ELF-1 (cell line): ENCODE measurements around the gene BRI3.
A peak's percentile ranks its signal among the peaks of the same experiment; 100 is the strongest.

Experiments used
- DNase-seq: peaks from one replicate; pipeline ENCODE4 v3.0.0-alpha.2; 2016; ENCODE audit warnings: low read depth, low spot score

BRI3 gene

DNA sequence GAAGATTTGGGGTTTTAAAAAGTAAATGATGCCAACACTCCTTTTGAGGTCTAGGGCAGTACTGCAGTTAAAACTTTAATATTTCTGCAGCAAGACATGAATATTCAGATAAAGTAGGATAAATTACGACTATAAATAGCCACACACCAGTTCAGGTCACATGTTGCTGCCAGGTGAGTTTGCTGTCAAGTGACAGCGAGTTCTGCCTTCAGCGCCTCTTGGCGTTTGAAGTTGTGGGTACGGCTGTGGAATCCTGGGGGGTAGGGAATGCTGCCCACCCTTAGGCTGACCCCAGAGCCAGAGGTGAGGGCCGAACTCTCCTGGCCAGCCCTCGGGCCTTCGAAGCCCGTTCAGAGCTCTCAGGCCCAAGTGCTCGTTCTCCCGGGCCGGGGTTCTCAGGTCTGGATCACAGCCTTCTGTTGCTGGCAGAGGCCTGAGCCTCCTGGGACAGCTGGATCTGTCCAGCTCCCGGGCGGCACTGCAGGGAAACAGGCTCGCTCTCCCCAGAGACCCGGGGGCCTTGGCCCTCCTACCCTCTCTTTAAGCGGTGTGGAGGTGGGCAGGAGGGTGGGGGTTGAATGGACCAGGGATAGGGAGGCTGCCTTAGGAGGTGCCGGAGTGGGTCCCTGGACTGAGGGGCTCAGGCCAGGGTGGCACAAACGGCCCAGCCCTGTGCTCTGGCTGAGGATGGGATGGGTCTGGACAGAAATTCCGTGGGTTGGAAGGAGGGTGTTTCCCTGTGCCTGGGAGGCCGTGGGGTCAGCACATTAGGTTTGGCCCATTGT is 5.4 kb downstream of the BRI3 start:
- DNase-seq, result no peak

DNA sequence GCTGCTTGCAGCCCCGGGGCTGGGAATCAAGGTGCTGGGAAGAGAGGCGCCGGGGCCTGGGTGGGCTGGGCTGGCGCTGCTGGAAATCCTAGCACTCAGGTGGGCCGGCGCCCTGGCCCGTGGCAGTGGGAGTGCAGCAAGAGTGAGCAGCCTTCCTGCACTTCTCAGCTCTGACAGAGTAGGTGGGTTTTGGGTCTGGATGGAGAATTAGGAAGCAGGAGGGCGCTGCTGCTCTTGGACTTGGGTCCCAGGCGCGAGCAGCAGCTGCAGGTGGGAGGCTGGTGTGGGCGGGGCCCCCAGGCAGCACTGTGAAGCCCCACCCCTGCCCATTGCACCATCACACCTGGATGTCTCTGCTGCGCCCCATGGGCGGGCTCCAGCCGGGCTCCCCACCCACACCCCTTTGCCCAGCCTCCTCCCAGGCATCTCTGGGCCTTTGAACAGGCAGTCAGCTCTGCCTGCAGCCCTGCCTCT is 6.0 kb downstream of the BRI3 start:
- DNase-seq, result no peak

DNA sequence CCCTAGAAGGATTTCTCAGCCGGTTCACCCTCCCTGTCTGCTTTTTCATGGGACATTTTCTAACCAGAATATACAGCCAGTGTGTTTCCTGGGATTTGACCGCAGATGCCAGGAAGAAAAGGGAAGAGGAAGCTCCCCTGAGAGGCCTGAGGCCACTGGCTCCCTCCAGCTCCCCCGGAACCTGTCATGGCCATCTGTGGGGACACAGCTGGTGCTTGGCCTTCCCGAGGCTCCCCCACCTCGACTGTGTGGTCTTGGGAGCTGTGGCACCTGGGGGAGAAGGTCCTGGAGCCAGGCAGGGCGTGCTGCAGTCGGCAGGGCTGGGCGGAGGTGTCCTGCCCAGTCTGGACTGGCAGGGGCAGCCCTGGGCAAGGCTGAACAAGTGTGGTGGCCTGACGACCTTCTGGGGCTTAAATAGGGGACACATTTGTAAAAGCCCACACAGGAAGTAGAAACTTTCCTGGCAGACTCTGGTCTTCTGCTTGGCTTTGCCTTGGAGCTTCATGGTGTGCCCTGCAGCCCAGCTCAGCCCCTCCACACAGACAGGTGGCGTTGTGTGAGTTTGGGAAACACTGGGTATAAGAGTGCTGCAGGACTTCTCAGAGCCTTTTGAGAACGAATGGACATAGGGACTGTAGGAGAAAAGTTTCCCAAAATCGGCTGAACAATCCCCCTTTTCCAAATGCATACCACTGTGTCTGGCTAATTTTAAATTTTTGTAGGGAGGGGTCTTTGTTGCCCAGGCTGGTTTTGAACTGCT is 6.8 kb downstream of the BRI3 start:
- no peak for DNase-seq

DNA sequence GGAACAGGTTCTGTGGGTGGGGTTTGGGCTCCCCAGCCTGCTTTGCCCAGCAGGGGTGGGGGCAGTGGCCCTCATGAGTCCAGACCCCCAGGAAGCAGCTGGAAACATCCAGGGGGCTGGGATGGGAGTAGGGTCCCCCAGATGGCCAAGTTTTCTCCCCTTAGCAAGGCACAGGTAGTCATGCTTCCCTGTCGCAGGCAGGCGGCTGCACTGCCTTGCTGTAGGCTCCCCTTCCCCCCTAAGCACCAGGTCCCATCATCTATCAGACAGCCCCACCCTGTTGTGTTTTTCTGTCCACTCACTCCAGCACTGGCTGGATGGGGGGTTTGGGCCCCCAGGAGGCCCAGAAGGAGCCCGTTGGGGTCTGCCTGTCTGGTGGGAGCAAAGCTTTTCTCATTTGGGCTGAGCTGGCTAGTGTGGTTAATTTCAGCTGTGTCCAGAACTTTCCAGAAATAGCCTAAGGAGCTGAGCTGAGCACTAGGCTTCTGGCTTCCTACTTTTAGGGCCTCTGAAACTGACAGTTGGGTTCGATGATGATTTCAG is 7.9 kb downstream of the BRI3 start:
- no peak for DNase-seq

DNA sequence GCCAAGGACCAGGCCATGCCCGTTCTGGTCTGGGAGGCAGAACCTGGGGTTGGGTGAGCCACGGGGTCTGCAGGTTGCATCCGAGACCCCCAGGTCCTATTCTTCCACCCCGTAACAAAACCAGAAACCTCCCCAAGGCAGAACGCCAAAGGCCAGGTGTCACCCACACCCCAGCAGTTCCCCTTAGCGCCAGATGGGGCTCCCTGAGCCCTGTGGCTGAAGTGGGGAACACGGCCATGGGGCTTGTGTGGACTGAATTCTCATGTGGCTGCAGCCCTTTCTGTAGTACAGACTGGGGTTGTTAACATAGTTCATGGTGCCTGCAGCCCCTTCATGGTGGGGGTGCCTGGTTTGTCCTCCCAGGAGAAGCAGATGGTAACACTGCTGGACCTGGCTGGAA is 10.2 kb downstream of the BRI3 start:
- no peak for DNase-seq

DNA sequence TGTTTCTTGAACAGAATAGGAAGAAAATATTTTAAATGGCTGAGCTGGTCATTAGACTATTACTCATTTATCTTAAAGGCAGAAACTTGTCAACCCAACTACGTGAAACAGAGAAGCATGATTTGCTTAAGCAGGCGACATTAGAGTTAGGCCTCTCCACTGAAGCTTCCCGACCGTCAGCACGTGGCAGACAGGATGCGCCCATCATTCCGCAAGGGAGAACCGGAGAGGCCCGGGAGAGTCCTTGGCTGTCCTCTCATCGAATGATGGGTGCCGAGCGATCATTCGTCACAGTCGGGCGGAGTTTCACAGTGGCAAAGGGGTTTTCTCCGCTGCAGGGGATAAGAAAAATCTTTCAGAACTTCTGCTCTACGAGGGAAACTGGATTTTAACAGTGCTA is 11.8 kb downstream of the BRI3 start:
- DNase-seq, result no peak

DNA sequence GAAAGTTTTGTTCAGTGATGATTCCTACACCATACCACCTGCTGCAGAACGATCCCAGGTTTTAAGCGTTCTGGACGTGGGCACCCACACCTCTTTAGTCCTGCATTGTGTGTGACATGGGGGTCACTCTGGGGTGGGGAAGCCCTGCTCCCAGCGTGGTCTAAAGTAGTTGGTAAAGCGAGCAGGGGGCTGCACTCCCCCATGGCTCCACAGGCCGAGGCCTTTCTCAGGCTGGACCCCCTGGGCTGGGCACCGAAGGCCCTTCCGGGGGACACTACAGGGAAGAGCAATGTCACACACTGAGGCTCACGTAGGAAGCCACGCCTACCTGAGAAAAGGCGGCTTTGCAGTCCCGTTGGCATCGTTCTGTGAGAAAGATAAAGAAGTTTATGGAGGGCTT is 12.3 kb downstream of the BRI3 start:
- no peak for DNase-seq

DNA sequence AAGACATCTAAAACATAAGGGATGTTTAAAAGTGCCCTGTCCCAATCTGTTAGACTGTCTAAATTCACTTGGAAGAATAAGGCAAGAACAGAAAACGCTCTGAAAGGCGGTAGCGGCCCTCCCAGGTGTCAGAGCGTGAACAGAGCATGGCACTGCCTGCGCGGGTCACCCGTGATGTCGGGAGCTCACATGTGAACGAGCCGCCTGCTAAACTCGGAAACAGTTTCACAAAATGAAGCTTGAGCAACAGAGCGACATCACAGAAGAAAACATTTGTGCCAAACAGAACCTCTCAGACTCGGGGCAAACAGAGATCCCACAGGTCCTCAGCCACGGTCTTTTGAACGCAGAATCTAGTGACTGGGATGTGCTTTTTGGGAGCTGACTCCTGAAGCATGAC is 12.8 kb downstream of the BRI3 start:
- DNase-seq, result no peak

DNA sequence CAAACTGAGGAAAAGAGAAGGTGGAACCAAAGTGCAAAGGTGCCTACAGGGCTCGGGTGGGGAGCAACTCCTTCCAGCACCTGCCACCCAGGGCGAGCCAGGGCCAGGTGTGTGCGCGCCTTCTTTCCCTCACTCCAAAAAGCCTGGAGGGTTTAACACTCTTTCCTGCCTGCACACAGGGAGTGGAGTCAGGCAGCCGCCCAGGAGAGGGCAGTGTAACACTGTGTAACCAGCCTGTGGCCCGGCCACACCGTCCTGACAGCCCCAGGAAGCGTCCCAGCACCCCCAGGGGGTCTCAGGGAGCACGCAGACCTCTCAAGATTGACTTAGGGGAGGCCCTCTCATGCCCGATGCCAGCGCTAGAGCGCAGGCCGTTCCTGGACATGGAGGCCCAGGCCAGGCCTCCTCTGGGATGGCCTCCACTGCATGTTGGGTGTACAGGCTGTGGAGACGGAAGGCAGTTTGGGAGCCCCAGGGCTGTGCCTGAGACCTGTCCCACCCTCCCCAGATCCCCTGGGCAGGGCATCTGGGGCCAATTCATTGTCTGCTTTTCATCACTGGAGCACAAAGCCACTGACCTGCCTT is 13.4 kb downstream of the BRI3 start:
- peak; percentile 95 for DNase-seq

DNA sequence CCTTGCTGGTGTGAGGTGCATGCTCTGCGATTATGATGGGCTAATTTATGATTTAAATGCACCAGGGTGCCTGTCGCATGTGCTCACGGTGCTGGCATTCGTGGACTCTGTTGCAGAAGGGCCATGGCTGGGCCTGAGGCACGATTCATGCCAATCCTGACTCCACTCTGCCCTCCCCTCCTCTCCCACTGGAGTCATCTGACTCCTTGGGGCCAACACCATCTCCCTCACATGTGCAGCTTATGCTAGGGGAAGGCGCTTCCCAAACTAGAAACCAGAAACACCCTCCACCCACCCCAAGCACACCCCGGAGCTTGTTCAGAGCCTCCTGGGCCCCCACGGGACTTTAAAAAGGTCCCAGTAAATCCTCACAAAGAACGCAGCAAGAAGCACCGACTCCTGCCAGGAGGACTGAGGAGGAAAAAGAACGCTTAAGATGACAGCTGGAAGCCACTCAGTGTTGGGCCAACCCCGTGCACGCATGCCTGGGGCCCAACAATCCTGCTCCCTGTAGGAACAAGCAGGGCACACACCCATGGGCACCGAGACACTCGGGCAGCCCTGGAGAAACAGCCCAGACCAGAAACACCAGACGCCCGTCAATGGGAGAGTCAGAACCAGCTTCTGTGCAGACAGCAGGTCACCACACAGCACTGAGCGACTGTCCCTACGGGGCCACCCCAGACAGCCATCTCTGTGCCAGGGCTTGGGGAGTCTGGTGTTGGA is 14.1 kb downstream of the BRI3 start:
- DNase-seq, result no peak

DNA sequence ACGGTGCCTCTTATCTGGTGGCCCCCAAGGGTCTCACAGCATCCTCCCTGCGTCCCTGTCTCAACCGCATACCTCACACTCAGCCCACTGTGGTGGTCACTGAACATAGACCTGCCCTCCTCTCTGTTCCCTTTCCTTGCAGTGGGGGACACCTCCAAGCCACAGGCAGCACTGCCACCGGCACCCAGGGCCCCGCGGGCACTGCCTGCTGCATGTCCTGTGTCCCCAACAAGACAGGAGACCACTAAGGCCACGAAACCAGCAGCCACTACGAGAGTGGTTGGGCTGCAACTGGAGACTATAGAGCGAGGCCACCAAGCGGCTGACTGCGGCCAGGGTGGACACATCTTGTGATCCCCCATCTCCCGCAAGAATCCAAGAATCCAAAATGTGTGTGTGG is 15.3 kb downstream of the BRI3 start:
- DNase-seq, result no peak

DNA sequence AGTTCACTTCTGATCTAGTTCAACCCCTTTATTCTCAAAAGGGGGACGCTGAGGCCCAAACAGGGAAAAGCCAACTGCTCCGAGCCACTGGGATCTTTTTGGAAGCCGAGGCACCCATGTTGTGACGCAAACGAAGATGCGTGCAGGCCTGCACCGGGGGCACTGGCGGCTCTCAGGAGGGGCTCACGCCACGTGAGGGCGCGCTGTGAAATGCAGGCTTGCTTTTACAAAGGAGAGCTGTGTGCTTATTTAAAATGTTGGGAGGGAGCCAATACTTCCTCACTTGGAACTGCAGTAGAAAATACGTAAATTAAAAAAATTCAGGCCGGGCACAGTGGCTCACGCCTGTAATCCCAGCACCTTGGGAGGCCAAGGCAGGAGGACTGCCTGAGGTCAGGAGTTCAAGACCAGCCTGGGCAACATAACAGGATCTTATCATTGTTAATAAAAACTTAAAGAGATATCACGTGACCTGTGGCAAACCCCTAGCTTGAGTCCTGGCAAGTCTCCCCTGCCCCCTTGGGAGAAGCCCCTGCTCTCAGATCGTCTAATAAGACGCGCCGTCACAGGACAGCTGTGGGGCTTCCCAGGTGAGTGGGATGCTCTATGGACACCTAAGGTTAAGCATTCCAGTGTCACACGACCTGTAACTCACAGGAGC is 16.3 kb downstream of the BRI3 start:
- DNase-seq, result no peak

DNA sequence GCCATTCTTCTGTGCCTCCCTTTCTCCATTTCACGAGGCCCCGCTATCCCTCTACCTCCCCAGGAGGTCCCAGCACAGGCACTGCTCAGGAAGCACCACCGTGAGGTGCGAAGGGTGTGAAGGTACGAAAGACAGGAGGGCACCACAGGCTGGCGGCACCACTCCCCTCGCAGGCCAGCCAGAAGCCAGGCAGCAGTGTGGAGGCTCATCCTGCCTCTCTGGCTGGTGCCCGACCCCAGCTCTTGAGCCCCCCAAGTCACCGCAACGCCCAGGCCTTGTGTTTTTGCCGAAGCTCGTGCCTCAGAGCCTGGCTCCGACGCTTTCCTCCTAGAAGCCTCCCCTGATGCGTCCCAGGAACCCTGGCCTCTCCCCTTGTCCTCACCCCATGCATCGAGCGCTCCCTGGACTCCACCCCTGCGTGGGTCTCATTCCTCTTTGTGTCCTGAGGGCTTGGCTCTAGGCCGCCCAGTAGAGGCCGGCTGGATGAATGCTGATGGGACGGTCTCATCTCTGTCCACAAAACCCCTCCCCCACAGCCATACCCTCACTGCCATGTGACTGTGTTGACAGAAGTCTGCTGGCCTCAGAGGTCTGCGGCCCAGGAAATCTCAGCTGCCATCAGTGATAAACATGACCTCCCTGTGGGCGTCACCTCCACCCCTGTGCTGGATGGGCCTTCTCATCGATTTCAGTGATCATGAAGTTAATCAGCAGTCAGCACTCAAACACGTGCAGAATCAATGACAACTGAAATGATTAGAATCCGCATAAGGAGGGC is 19.3 kb downstream of the BRI3 start:
- peak; percentile 80 for DNase-seq

DNA sequence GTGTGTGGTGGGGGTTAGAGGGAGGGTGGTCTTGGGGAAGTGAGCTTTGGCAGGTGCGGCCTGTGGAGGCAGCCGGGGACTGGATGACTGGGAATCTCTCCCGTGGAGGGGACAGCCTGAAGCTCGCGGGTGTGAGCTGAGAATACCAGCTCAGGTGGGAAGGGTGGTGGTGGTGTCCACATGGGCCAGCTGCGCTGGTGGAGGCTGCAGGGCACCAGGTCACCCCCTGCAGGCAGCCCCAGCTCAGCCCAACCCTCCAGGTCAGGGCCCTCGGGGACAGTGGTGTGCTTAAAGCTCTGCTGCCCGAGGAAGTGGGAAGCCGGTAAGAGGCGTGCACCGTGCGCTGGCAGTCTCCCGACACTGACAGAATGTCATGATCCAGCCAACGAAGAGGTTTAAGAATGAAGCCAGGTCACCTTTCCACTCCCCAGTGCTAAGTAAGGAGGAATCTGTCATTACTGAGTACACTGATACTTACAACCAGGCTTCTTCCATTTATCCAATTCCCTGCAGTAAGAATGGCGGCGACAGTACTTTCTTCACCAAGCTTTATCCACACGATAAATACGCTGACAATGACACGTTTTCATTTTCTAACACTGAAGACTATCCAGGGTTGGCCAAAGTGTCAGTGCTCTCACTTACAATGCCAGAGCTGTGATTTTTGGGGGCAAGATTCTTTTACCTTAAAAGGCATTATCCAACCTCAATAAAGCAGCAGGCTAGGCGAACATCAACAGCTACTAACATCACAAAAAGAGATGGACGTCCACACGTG is 20.4 kb downstream of the BRI3 start:
- no peak for DNase-seq

DNA sequence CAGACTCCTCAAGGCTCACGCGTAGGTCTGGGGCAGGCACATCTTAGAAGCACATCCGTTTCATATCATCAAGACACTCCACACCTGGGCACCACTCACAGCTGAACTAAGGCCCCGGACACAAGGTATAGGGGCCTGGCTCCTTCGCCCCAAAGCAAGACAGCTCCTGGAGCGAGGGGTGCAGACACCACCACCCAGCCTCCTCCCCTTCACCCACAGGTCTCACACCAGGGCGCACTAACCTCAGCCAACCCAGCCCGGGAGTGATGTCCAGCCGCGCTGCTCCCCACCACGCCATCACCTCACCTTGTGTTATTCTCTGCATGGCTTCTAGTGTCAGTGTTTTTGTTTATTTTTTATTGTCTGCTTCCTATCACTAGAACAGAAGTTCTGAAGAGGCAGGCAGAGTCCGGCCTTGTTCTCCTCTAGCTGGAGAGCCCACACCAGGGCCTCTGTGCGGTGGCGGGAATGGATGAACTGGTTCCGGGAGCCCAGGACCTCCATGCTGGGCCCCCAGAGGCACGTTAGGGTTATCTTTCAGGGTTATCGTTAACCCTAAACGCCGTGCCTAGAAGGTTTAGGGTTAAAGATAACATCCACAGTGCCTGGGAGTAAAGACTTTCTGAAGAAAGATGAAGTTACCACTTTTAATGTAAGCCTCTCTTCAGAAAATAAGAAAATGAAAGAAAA is 21.8 kb downstream of the BRI3 start:
- DNase-seq, result no peak

DNA sequence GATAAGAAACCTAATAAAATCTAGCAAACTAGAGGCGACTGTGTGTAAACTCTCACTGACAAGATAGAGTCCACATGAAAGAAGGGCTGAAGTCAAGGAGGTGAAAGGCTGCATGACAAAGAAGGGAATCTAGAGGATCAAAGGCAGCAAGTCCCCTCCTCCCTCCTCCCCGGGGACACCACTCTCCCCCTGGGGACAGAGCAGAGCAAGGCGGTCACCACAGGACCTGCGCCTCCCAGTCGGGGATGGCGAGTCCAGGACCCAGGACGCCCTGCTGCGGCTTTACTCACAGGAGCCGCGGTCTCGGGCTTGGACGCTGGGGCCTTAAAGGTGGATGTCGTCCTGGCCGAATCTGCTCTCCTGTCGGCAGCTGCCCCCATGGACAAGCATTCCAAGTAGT is 22.4 kb downstream of the BRI3 start:
- peak; percentile 89 for DNase-seq

DNA sequence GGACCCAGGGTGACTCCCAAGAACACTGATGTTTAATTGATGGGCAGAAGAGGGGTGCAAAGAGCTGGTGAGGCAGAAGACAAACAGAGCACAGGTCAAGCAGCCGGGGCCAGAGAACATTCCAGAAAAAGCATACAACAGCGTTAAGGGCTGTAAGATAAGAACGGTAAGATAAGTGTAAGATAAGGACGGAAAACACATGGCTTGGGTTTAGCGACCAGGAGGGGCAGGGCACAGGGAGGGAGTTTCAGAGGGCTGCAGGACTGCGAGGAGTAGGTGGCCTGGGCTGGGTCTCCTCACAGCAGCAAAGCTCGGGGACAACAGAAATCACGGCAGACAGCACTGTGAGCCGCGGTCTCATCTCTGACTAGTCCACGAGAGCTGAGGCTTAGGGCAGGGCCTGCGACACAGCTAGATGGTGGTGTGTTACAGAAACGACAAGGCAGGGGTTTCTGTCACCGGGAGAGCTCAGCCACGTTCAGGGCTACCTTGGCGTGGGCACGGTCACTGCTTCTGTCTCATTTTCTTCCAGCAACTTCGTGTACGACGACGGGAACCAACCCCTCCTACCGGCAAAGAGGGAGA is 24.6 kb downstream of the BRI3 start:
- no peak for DNase-seq

DNA sequence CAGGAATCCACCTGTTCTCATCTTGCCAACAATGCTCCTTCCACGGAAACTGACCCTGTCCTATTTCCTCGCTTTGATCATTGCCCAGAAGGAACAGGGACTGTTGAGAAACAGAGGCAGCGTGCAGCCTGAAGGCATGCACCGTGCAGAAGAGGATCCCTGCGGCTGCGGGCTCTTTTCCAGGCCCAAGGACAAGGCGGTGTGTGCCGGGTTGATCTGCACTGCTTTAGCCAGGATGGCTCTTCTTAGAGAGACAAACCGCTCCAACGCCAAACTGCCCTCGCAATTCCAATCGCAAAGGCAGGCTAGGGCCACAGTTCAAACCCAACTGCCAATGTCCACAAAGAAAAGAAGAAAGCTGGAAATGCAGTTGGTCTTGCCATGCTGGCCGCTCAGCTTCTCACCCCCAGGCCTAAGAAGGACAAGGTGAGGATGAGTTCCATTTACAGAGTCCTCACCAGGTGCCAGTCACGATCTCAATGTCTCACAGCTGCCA is 26.5 kb downstream of the BRI3 start:
- DNase-seq, result peak; percentile 49

DNA sequence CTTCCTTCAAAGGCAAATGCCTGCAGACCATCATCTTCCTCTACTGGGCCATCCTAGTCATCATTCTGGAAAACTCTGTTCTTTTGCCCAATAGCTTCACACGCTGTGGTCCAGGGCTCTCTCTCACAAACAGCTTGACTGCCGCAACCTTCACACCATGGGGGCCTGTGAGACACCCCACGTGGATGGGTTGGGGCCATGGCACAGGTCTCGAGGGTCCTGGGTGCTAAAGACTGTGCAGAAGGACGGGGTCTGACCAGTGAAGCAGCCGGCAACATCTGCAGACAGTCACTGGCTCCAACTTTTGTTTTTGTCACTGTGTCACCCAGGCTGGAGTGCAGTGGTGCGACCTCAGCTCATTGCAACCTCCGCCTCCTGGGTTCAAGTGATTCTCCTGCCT is 28.1 kb downstream of the BRI3 start:
- DNase-seq, result no peak
